ENCODE data around the gene MEF2C.

GRCh38 chr5:88736494-88736893 is 146.5 kb downstream of the MEF2C start:
- TF ChIP-seq CTCF (IDR thresholded peaks at IDR 0.05; ENCODE audit: low read length) (no peak), EZH2 (IDR thresholded peaks at IDR 0.05; ENCODE audit: borderline replicate concordance, low read length) (no peak)
